OCI-LY3 (cell line): ENCODE data around the gene NOP9.

Source experiments
- H2AFZ ChIP-seq: fragments of 200-600, 300-600 bp; shearing (Covaris generic); 2 replicates; pipeline ENCODE4 v1.6.0; 2014; ENCODE audit warnings: antibody characterized with exemption, low read depth, low read length
- H3K27ac ChIP-seq: fragments of 200-600, 300-600 bp; sonication (generic); 2 replicates; pipeline ENCODE4 v1.5.1; 2014; ENCODE audit warnings: mild to moderate bottlenecking, low read length, moderate library complexity, mixed read lengths
- H3K27me3 ChIP-seq: fragments of 200-600, 300-600 bp; sonication (generic); 2 replicates; pipeline ENCODE4 v1.6.1; 2014; ENCODE audit warnings: low read depth, low read length, mixed read lengths
- H3K36me3 ChIP-seq: fragments of 200-600, 300-600 bp; sonication (generic); replicated peaks from 2 replicates; pipeline ENCODE3; 2014; ENCODE audit warnings: low read depth, low read length, mixed read lengths
- H3K4me1 ChIP-seq: fragments of 300-600, 200-600 bp; sonication (generic); 2 replicates; pipeline ENCODE4 v1.6.1; 2014; ENCODE audit warnings: low read length, mixed read lengths
- H3K4me2 ChIP-seq: fragments of 200-600, 300-600 bp; sonication (generic); 2 replicates; pipeline ENCODE4 v1.6.1; 2014; ENCODE audit warnings: low read length, mixed read lengths
- H3K4me3 ChIP-seq: fragments of 300-600, 200-600 bp; sonication (generic); 2 replicates; pipeline ENCODE4 v1.5.1; 2014; ENCODE audit warnings: antibody characterized with exemption, mild to moderate bottlenecking, low read length, moderate library complexity
- H3K79me2 ChIP-seq: fragments of 300-600, 200-600 bp; shearing (Covaris generic); 2 replicates; pipeline ENCODE4 v1.6.1; 2014; ENCODE audit warnings: mild to moderate bottlenecking, low read length, mixed read lengths
- H3K9ac ChIP-seq: fragments of 300-600, 200-600 bp; shearing (Covaris generic); 2 replicates; pipeline ENCODE4 v1.6.0; 2014; ENCODE audit warnings: mild to moderate bottlenecking, low read length, moderate library complexity
- H3K9me3 ChIP-seq: fragments of 200-600, 300-600 bp; shearing (Covaris generic); 2 replicates; pipeline ENCODE4 v1.6.1; 2014; ENCODE audit warnings: low read length, mixed read lengths; ENCODE audit not compliant: insufficient read depth
- H4K20me1 ChIP-seq: fragments of 200-600, 300-600 bp; sonication (generic); 2 replicates; pipeline ENCODE4 v1.6.1; 2016; ENCODE audit warnings: low read length, mixed read lengths; ENCODE audit not compliant: insufficient read depth
- CTCF ChIP-seq: fragments of 200-600, 300-600 bp; sonication (generic); IDR thresholded peaks from 2 replicates; pipeline ENCODE4 v1.5.1; 2014; ENCODE audit warnings: antibody characterized with exemption, low read length, low read depth
- EZH2phosphoT487 ChIP-seq: fragments of 200-600 bp; shearing (Covaris generic); IDR thresholded peaks from 2 replicates; pipeline ENCODE4 v1.6.1; 2018; ENCODE audit warnings: antibody characterized with exemption, mixed run types, low read depth

Gene NOP9

GRCh38 chr14:24298892-24299254, 777 bp upstream of the NOP9 start:
- Histone ChIP-seq H3K36me3 (peaks cover 30% of the 10 kb centered on the region), H4K20me1 (no peaks in the 10 kb centered on the region), H3K9ac (peak overlapping the region; percentile 74), H3K9me3 (no peaks in the 10 kb centered on the region), H3K4me3 (peak overlapping the region; percentile 98), H3K27ac (no peak overlapping the region), H3K4me2 (peak overlapping the region; percentile 97), H3K4me1 (peaks cover 27% of the 10 kb centered on the region), H3K27me3 (no peaks in the 10 kb centered on the region), H3K79me2 (peaks cover 20% of the 10 kb centered on the region), H2AFZ (no peak overlapping the region; the same call in 1 of the 2 replicates)
- TF ChIP-seq EZH2phosphoT487 (no peak), CTCF (no peak)

GRCh38 chr14:24300326-24300980, 803 bp downstream of the NOP9 start:
- H3K79me2 ChIP-seq, result peaks cover 20% of the 10 kb centered on the region
- TF ChIP-seq CTCF, result no peak
- H3K4me2 ChIP-seq, result peak overlapping the region; percentile 90
- H3K4me1 ChIP-seq, result peaks cover 27% of the 10 kb centered on the region
- no peaks in the 10 kb centered on the region for H4K20me1 ChIP-seq
- H2AFZ ChIP-seq, result no peak overlapping the region
- peak overlapping the region; percentile 74 for H3K9ac ChIP-seq
- H3K4me3 ChIP-seq, result peak overlapping the region; percentile 98
- no peaks in the 10 kb centered on the region for H3K27me3 ChIP-seq
- H3K9me3 ChIP-seq, result no peaks in the 10 kb centered on the region
- peaks cover 39% of the 10 kb centered on the region for H3K36me3 ChIP-seq
- H3K27ac ChIP-seq, result no peak overlapping the region

GRCh38 chr14:24304019-24304387, 4.4 kb downstream of the NOP9 start:
- peaks cover 17% of the 10 kb centered on the region for H3K4me1 ChIP-seq
- peaks cover 53% of the 10 kb centered on the region for H3K36me3 ChIP-seq
- H3K4me2 ChIP-seq, result no peak overlapping the region
- no peak overlapping the region for H3K4me3 ChIP-seq
- no peaks in the 10 kb centered on the region for H3K27me3 ChIP-seq
- H3K9ac ChIP-seq, result no peak overlapping the region
- no peak for TF ChIP-seq EZH2phosphoT487
- TF ChIP-seq CTCF, result no peak
- H3K27ac ChIP-seq, result no peak overlapping the region
- H2AFZ ChIP-seq, result no peak overlapping the region
- peaks cover 20% of the 10 kb centered on the region for H3K79me2 ChIP-seq
- H4K20me1 ChIP-seq, result no peaks in the 10 kb centered on the region
- no peaks in the 10 kb centered on the region for H3K9me3 ChIP-seq

- H3K36me3 ChIP-seq, result peaks cover 44% of the 10 kb centered on the region
- no peak overlapping the region for H3K4me2 ChIP-seq
- no peaks in the 10 kb centered on the region for H3K79me2 ChIP-seq
- TF ChIP-seq CTCF (no peak), EZH2phosphoT487 (no peak)
- H2AFZ ChIP-seq, result no peak overlapping the region
- H3K4me1 ChIP-seq, result peaks cover 4% of the 10 kb centered on the region
- no peak overlapping the region for H3K27ac ChIP-seq
- no peak overlapping the region for H3K9ac ChIP-seq
- no peaks in the 10 kb centered on the region for H3K27me3 ChIP-seq
- no peaks in the 10 kb centered on the region for H3K9me3 ChIP-seq
- no peaks in the 10 kb centered on the region for H4K20me1 ChIP-seq
- no peak overlapping the region for H3K4me3 ChIP-seq
These were observed 7.5 kb downstream of the NOP9 start for GRCh38 chr14:24307156-24307574.
